GM21390 (cell line): ENCODE measurements around the gene MIAT.

Source experiments
- ATAC-seq: cut with Tn5 transposase; IDR thresholded peaks from one replicate; pipeline ENCODE4 v1.9.1; 2021; ENCODE audit not compliant: unreplicated experiment

MIAT gene

GRCh38 chr22:26718905-26719304 is 61.5 kb downstream of the MIAT start:
- no peak for ATAC-seq

- no peak for ATAC-seq
Measured at GRCh38 chr22:26722159-26722558, 64.8 kb downstream of the MIAT start.

- no peak for ATAC-seq
Measured at GRCh38 chr22:26724414-26724813, 67.0 kb downstream of the MIAT start.

- ATAC-seq = no peak
Measured at GRCh38 chr22:26725012-26725676, 67.8 kb downstream of the MIAT start.
